Measurements from ENCODE around the gene PPM1H.

PPM1H gene

GRCh38 chr12:62720661-62721330 lies 214.2 kb downstream of the PPM1H start:
- no peaks in the 10 kb centered on the region for H3K9me3 ChIP-seq (ENCODE audit: control insufficient read depth, low read depth, low read length)
- H3K4me3 ChIP-seq (ENCODE audit: low read length): no peak overlapping the region
- H3K36me3 ChIP-seq (ENCODE audit: control insufficient read depth, low read depth, low read length): peaks cover 9% of the 10 kb centered on the region
- H3K27me3 ChIP-seq (ENCODE audit: control insufficient read depth, insufficient read depth, low read length): no peaks in the 10 kb centered on the region
- peaks cover 24% of the 10 kb centered on the region for H3K4me1 ChIP-seq (ENCODE audit: control insufficient read depth, low read depth, low read length)
- H3K27ac ChIP-seq (ENCODE audit: low read length): no peak overlapping the region
- no peak overlapping the region for H3K9ac ChIP-seq (ENCODE audit: low read length)

GRCh38 chr12:62720025-62720424 lies 214.9 kb downstream of the PPM1H start:
- H3K27me3 ChIP-seq (ENCODE audit: control insufficient read depth, insufficient read depth, low read length): no peaks in the 10 kb centered on the region
- peaks cover 21% of the 10 kb centered on the region for H3K4me1 ChIP-seq (ENCODE audit: control insufficient read depth, low read depth, low read length)
- H3K36me3 ChIP-seq (ENCODE audit: control insufficient read depth, low read depth, low read length): peaks cover 9% of the 10 kb centered on the region
- H3K9me3 ChIP-seq (ENCODE audit: control insufficient read depth, low read depth, low read length): no peaks in the 10 kb centered on the region
- no peak overlapping the region for H3K9ac ChIP-seq (ENCODE audit: low read length)
- no peak overlapping the region for H3K27ac ChIP-seq (ENCODE audit: low read length)
- no peak overlapping the region for H3K4me3 ChIP-seq (ENCODE audit: low read length)

GRCh38 chr12:62718762-62719426 lies 216.1 kb downstream of the PPM1H start:
- no peak overlapping the region for H3K27ac ChIP-seq (ENCODE audit: low read length)
- no peaks in the 10 kb centered on the region for H3K9me3 ChIP-seq (ENCODE audit: control insufficient read depth, low read depth, low read length)
- H3K27me3 ChIP-seq (ENCODE audit: control insufficient read depth, insufficient read depth, low read length): no peaks in the 10 kb centered on the region
- H3K36me3 ChIP-seq (ENCODE audit: control insufficient read depth, low read depth, low read length): peaks cover 9% of the 10 kb centered on the region
- no peak overlapping the region for H3K4me3 ChIP-seq (ENCODE audit: low read length)
- no peak overlapping the region for H3K9ac ChIP-seq (ENCODE audit: low read length)
- peaks cover 19% of the 10 kb centered on the region for H3K4me1 ChIP-seq (ENCODE audit: control insufficient read depth, low read depth, low read length)

- Histone ChIP-seq H3K9me3 (ENCODE audit: control insufficient read depth, low read depth, low read length) (no peaks in the 10 kb centered on the region), H3K4me1 (ENCODE audit: control insufficient read depth, low read depth, low read length) (peaks cover 19% of the 10 kb centered on the region), H3K27ac (ENCODE audit: low read length) (no peak overlapping the region), H3K9ac (ENCODE audit: low read length) (no peak overlapping the region), H3K36me3 (ENCODE audit: control insufficient read depth, low read depth, low read length) (peaks cover 9% of the 10 kb centered on the region), H3K4me3 (ENCODE audit: low read length) (no peak overlapping the region), H3K27me3 (ENCODE audit: control insufficient read depth, insufficient read depth, low read length) (no peaks in the 10 kb centered on the region)
Observed at GRCh38 chr12:62717643-62718042, 217.3 kb downstream of the PPM1H start.

GRCh38 chr12:62716866-62717525 lies 218.0 kb downstream of the PPM1H start:
- H3K27me3 ChIP-seq (ENCODE audit: control insufficient read depth, insufficient read depth, low read length): no peaks in the 10 kb centered on the region
- H3K9me3 ChIP-seq (ENCODE audit: control insufficient read depth, low read depth, low read length): no peaks in the 10 kb centered on the region
- H3K4me3 ChIP-seq (ENCODE audit: low read length): no peak overlapping the region
- H3K27ac ChIP-seq (ENCODE audit: low read length): no peak overlapping the region
- peaks cover 19% of the 10 kb centered on the region for H3K4me1 ChIP-seq (ENCODE audit: control insufficient read depth, low read depth, low read length)
- H3K9ac ChIP-seq (ENCODE audit: low read length): no peak overlapping the region
- peaks cover 9% of the 10 kb centered on the region for H3K36me3 ChIP-seq (ENCODE audit: control insufficient read depth, low read depth, low read length)

GRCh38 chr12:62716037-62716436 lies 218.9 kb downstream of the PPM1H start:
- no peaks in the 10 kb centered on the region for H3K27me3 ChIP-seq (ENCODE audit: control insufficient read depth, insufficient read depth, low read length)
- H3K27ac ChIP-seq (ENCODE audit: low read length): no peak overlapping the region
- no peaks in the 10 kb centered on the region for H3K9me3 ChIP-seq (ENCODE audit: control insufficient read depth, low read depth, low read length)
- H3K36me3 ChIP-seq (ENCODE audit: control insufficient read depth, low read depth, low read length): peaks cover 9% of the 10 kb centered on the region
- H3K4me1 ChIP-seq (ENCODE audit: control insufficient read depth, low read depth, low read length): peaks cover 19% of the 10 kb centered on the region
- no peak overlapping the region for H3K9ac ChIP-seq (ENCODE audit: low read length)
- H3K4me3 ChIP-seq (ENCODE audit: low read length): no peak overlapping the region

- peaks cover 19% of the 10 kb centered on the region for H3K4me1 ChIP-seq (ENCODE audit: control insufficient read depth, low read depth, low read length)
- H3K27me3 ChIP-seq (ENCODE audit: control insufficient read depth, insufficient read depth, low read length): no peaks in the 10 kb centered on the region
- H3K9me3 ChIP-seq (ENCODE audit: control insufficient read depth, low read depth, low read length): no peaks in the 10 kb centered on the region
- H3K36me3 ChIP-seq (ENCODE audit: control insufficient read depth, low read depth, low read length): peaks cover 8% of the 10 kb centered on the region
- no peak overlapping the region for H3K4me3 ChIP-seq (ENCODE audit: low read length)
- H3K9ac ChIP-seq (ENCODE audit: low read length): no peak overlapping the region
- H3K27ac ChIP-seq (ENCODE audit: low read length): no peak overlapping the region
Observed at GRCh38 chr12:62714774-62715721, 219.9 kb downstream of the PPM1H start.

- Histone ChIP-seq H3K27ac (ENCODE audit: low read length) (no peak overlapping the region), H3K4me3 (ENCODE audit: low read length) (no peak overlapping the region), H3K36me3 (ENCODE audit: control insufficient read depth, low read depth, low read length) (peaks cover under 1% of the 10 kb centered on the region), H3K9ac (ENCODE audit: low read length) (no peak overlapping the region), H3K9me3 (ENCODE audit: control insufficient read depth, low read depth, low read length) (no peaks in the 10 kb centered on the region), H3K4me1 (ENCODE audit: control insufficient read depth, low read depth, low read length) (peaks cover 19% of the 10 kb centered on the region), H3K27me3 (ENCODE audit: control insufficient read depth, insufficient read depth, low read length) (no peaks in the 10 kb centered on the region)
Observed at GRCh38 chr12:62714181-62714773, 220.7 kb downstream of the PPM1H start.

- no peak overlapping the region for H3K9ac ChIP-seq (ENCODE audit: low read length)
- H3K27me3 ChIP-seq (ENCODE audit: control insufficient read depth, insufficient read depth, low read length): no peaks in the 10 kb centered on the region
- no peaks in the 10 kb centered on the region for H3K9me3 ChIP-seq (ENCODE audit: control insufficient read depth, low read depth, low read length)
- no peak overlapping the region for H3K4me3 ChIP-seq (ENCODE audit: low read length)
- peaks cover 19% of the 10 kb centered on the region for H3K4me1 ChIP-seq (ENCODE audit: control insufficient read depth, low read depth, low read length)
- no peak overlapping the region for H3K27ac ChIP-seq (ENCODE audit: low read length)
- no peaks in the 10 kb centered on the region for H3K36me3 ChIP-seq (ENCODE audit: control insufficient read depth, low read depth, low read length)
Observed at GRCh38 chr12:62713723-62714122, 221.2 kb downstream of the PPM1H start.

- Histone ChIP-seq H3K4me1 (ENCODE audit: control insufficient read depth, low read depth, low read length) (peaks cover 22% of the 10 kb centered on the region), H3K27me3 (ENCODE audit: control insufficient read depth, insufficient read depth, low read length) (no peaks in the 10 kb centered on the region), H3K36me3 (ENCODE audit: control insufficient read depth, low read depth, low read length) (no peaks in the 10 kb centered on the region), H3K27ac (ENCODE audit: low read length) (no peak overlapping the region), H3K9me3 (ENCODE audit: control insufficient read depth, low read depth, low read length) (no peaks in the 10 kb centered on the region), H3K4me3 (ENCODE audit: low read length) (no peak overlapping the region), H3K9ac (ENCODE audit: low read length) (no peak overlapping the region)
Observed at GRCh38 chr12:62712681-62713573, 222.0 kb downstream of the PPM1H start.
